Body of pancreas (tissue), 4 donors: Measurements from ENCODE around the gene RBM44. TPM values are rescaled to one million over a fixed set of nuclear protein-coding genes. Genes with fewer than 3 reads are reported as not detected.
"Not testable (repeated sequence)": the region's sequence is repeated elsewhere in the genome, so short reads cannot be mapped to it uniquely, and the experiment has no call there.

ENCODE experiments used
- ATAC-seq: fragments of 150-250 bp; one replicate; pipeline ENCODE4 v1.9.1; 2016
- DNase-seq, 4 donors: peaks; one replicate each; pipeline ENCODE4 v3.0.0-alpha.2; 2019
- H3K27ac ChIP-seq, 4 donors: fragments of 200-600 bp; sonication (generic); 1 replicate in 3 of 4; 2 replicates in 1 of 4; pipeline versions ENCODE4 v1.5.1 to v1.6.1; 2016 to 2019; ENCODE audit warnings: mild to moderate bottlenecking in 1 of 4, mixed read lengths in 1 of 4, moderate library complexity in 1 of 4
- H3K27me3 ChIP-seq, 2 donors: fragments of 200-600 bp; sonication (generic); one replicate each; pipeline ENCODE4 v1.6.0; 2016; ENCODE audit warnings: mild to moderate bottlenecking in 1 of 2
- H3K36me3 ChIP-seq, 2 donors: fragments of 200-600 bp; sonication (generic); replicated peaks in 1 of 2; 2 replicates each; pipeline ENCODE4 v1.5.1; 2016; ENCODE audit warnings: low read depth in 2 of 2; ENCODE audit not compliant: insufficient read depth in 1 of 2
- H3K4me1 ChIP-seq: fragments of 200-600 bp; sonication (generic); one replicate; pipeline ENCODE4 v1.6.0; 2016
- H3K4me3 ChIP-seq, 2 donors: fragments of 200-600 bp; sonication (generic); 1 replicate in 1 of 2; 2 replicates in 1 of 2; pipeline ENCODE4 v1.5.1; 2016 to 2019
- H3K9me3 ChIP-seq, 3 donors: fragments of 200-600 bp; sonication (generic); 1 replicate in 2 of 3; 2 replicates in 1 of 3; pipeline ENCODE4 v1.5.1; 2016
- POLR2A ChIP-seq, 3 donors: fragments of 450-650 bp; IDR thresholded peaks; one replicate each; pipeline ENCODE4 v1.6.1; 2016; ENCODE audit warnings: antibody characterized with exemption in 3 of 3, mild to moderate bottlenecking in 2 of 3
- WGBS, 2 donors: methylation state at CpG; one replicate each; pipeline ENCODE4 v1.1.5; 2017; 5-methylcytosine and 5-hydroxymethylcytosine counted together
- intact Hi-C: fragments of 100-400 bp; cut with DNase I; formaldehyde crosslinking; loops from one replicate; pipeline ENCODE4 v1.15.1; 2023
- total RNA-seq, 2 donors: library from RNA; depleted of rRNA; stranded (reverse); fragments of >200 nt; gene quantifications; one replicate each; pipeline ENCODE4 v1.1.0, GENCODE V29; 2016
- TF ChIP-seq, protein P1 (sequence below), 7 experiments: fragments of 450-650 bp in 4 of 7; fragments of 200-600 bp in 3 of 7; sonication (generic) in 3 of 7; IDR thresholded peaks; one replicate each; pipeline ENCODE4 v1.5.1; 2016 to 2019; ENCODE audit warnings: antibody characterized with exemption in 7 of 7

RBM44 gene
- total RNA-seq, 2 donors from 2014 or later: 0.52 to 1.6 TPM

DNA sequence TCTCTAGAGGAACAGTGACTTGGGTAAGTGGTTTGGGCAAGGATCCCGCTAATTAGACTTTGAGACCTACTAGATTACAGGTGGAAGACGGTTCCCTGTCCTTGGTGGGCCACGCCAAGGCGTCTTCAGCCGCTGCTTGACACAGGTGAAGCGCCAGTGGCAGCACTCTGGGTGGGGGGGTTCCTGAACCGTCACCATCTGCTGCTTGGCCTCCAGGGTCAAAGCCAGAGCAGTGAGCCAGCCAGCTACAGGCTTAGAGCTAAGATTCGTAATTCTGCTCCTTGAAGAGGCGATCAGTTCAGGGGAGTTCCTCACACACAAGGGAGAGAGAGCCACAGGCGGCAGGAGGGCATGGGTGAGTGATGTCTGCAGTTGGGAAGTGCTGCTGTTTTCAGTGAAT lies 39.4 kb upstream of the RBM44 start:
- DNase-seq (no peak), ATAC-seq (no peak)
- intact Hi-C loops: no loop called here
- Histone ChIP-seq H3K9me3 (no peaks in the 10 kb centered on the region), H3K27me3 (no peaks in the 10 kb centered on the region), H3K4me1 (no peaks in the 10 kb centered on the region), H3K36me3 (peaks cover 0 to 36% of the 10 kb centered on the region in 2 donors), H3K4me3 (no peak overlapping the region), H3K27ac (no peak overlapping the region)
- 89 to 90% methylated on average over 9 to 10 of the region's 10 CpGs for WGBS, 2 donors
- TF ChIP-seq, protein P1, sequence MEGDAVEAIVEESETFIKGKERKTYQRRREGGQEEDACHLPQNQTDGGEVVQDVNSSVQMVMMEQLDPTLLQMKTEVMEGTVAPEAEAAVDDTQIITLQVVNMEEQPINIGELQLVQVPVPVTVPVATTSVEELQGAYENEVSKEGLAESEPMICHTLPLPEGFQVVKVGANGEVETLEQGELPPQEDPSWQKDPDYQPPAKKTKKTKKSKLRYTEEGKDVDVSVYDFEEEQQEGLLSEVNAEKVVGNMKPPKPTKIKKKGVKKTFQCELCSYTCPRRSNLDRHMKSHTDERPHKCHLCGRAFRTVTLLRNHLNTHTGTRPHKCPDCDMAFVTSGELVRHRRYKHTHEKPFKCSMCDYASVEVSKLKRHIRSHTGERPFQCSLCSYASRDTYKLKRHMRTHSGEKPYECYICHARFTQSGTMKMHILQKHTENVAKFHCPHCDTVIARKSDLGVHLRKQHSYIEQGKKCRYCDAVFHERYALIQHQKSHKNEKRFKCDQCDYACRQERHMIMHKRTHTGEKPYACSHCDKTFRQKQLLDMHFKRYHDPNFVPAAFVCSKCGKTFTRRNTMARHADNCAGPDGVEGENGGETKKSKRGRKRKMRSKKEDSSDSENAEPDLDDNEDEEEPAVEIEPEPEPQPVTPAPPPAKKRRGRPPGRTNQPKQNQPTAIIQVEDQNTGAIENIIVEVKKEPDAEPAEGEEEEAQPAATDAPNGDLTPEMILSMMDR (IDR thresholded peaks at IDR 0.05): no peak
- TF ChIP-seq POLR2A (IDR thresholded peaks at IDR 0.05): no peak

DNA sequence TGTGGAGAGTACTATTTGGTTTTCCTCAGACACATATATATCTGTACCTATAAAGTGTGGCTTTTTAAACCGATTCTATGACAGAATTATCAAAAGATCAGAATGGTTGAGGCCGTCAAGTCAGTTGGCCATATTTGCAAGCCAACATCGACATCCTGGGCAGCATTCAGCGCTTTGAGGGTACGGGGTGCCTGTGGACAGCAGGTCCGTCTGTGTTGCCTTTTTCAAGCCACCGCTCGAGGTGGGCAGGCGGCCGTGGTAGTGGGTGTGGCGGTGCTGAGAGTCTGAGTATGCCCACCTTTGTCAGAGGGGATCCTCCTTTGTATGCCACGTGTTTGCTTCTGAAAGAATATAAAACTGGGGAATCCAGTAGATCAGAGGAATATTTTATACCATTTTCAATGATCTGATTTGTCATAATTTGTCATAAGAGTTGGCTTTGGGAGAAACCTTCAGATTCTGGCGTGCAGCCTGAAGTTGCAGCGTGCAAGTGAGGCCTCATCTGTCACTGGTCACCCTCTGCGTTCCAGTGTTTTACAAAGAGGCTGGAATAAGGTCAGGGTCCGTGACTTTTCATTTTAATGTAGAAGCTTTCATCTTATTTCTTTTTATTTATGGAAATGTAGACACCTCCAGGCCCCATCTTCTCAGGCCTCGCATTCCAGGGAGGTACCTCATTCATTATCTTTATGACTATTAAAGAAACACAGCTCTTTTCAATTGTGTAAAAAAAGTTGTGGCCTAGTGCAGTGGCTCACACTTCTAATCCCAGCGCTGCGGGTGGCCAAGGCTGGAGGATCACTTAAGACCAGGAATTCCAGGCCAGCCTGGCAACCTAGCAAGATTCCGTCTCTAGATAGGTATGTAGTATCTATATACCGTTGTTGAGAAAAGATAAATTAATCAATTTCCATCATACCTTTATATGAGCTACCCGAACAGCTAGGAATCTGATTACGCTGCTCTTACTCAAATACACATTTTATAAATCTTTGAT lies 37.8 kb upstream of the RBM44 start:
- Histone ChIP-seq H3K36me3 (peaks cover 0 to 32% of the 10 kb centered on the region in 2 donors), H3K4me1 (no peaks in the 10 kb centered on the region), H3K27me3 (no peaks in the 10 kb centered on the region), H3K9me3 (no peaks in the 10 kb centered on the region), H3K27ac (no peak overlapping the region), H3K4me3 (no peak overlapping the region)
- intact Hi-C loops: no loop called here
- ATAC-seq (no peak), DNase-seq (no peak)
- WGBS, 2 donors: 85 to 88% methylated on average over 23 of the region's 23 CpGs
- TF ChIP-seq POLR2A (IDR thresholded peaks at IDR 0.05): no peak
- TF ChIP-seq, protein P1 (IDR thresholded peaks at IDR 0.05): no peak

DNA sequence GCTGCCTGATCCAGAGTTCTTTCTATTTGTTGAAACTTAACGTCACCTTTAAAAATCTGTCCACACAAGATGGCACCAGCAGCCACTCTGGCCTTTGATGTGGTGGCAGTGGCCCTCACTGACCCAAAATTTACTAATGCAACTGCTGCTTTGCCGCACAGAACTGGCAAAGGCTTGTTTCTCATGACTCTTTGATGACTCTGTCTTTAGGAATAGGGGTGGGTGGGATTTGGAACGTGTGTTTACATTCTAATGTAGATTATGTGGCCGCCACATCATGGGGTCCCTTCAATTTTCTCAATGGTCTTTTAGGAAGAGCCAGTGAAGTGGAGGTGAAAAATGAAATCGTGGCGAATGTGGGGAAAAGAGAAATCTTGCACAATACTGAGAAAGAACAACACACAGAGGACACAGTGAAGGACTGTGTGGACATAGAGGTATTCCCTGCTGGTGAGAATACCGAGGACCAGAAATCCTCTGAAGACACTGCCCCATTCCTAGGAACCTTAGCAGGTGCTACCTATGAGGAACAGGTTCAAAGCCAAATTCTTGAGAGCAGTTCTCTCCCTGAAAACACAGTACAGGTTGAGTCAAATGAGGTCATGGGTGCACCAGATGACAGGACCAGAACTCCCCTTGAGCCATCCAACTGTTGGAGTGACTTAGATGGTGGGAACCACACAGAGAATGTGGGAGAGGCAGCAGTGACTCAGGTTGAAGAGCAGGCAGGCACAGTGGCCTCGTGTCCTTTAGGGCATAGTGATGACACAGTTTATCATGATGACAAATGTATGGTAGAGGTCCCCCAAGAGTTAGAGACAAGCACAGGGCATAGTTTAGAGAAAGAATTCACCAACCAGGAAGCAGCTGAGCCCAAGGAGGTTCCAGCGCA lies 36.0 kb upstream of the RBM44 start:
- intact Hi-C loops, H3K9me3 ChIP-seq, H3K4me1 ChIP-seq, H3K4me3 ChIP-seq, H3K27ac ChIP-seq, ATAC-seq, DNase-seq, H3K27me3 ChIP-seq: not testable (repeated sequence)
- WGBS, 2 donors: 92 to 93% methylated on average over 9 of the region's 9 CpGs
- H3K36me3 ChIP-seq: peaks cover 0 to 24% of the 10 kb centered on the region in 2 donors

DNA sequence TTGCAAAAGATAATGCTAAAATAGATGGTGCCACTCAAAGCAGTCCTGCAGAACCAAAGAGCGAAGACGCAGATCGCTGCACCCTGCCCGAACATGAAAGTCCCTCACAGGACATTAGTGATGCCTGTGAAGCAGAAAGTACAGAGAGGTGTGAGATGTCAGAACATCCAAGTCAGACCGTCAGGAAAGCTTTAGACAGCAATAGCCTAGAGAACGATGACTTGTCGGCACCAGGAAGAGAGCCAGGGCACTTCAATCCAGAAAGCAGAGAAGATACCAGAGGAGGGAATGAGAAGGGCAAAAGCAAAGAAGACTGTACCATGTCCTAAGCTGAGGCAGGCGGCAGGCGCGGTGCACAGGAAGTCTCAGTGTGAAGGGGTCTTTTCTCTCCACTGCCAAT lies 34.8 kb upstream of the RBM44 start:
- H3K4me1 ChIP-seq: no peaks in the 10 kb centered on the region
- 92 to 96% methylated on average over 10 of the region's 10 CpGs for WGBS, 2 donors
- no peaks in the 10 kb centered on the region for H3K9me3 ChIP-seq
- DNase-seq (no peak), ATAC-seq (no peak)
- no peak overlapping the region for H3K27ac ChIP-seq
- intact Hi-C loops: no loop called here
- no peak overlapping the region for H3K4me3 ChIP-seq
- H3K27me3 ChIP-seq: no peaks in the 10 kb centered on the region
- no peak for TF ChIP-seq POLR2A (IDR thresholded peaks at IDR 0.05)
- TF ChIP-seq, protein P1 (IDR thresholded peaks at IDR 0.05): no peak
- peaks cover 0 to 17% of the 10 kb centered on the region in 2 donors for H3K36me3 ChIP-seq

DNA sequence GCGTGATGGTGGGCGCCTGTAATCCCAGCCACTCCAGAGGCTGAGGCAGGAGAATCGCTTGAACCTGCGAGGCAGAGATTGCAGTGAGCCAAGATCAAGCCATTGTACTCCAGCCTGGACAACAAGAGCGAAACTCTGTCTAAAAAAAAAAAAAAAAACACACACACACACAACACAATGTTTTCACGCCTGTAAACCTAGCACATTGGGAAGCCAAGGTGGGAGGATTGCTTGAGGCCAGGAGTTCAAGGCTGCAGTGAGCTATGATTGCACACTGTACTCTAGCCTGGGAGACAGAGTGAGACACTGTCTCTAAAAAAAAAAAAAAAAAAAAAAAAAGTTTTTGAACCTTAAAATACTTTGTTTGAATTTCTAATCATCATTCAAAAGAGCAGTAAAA lies 33.5 kb upstream of the RBM44 start:
- H3K27ac ChIP-seq, DNase-seq, H3K9me3 ChIP-seq, H3K27me3 ChIP-seq, intact Hi-C loops, H3K4me3 ChIP-seq, H3K4me1 ChIP-seq, ATAC-seq: not testable (repeated sequence)
- H3K36me3 ChIP-seq: peaks cover 0 to 16% of the 10 kb centered on the region in 2 donors
- WGBS, 2 donors: 93 to 95% methylated on average over 6 of the region's 6 CpGs
